D721Med (cell line): ENCODE measurements around the gene BTNL9.

ENCODE experiments used
- DNase-seq: peaks from one replicate; pipeline ENCODE4 v3.0.0; 2011; ENCODE audit warnings: low spot score; ENCODE audit not compliant: insufficient read length
- FAIRE-seq: peaks from 2 replicates; lab custom pipeline; 2011; peaks lifted over from hg19 to GRCh38; lab: Jason Lieb, UNC
- CTCF ChIP-seq: IDR thresholded peaks from 2 replicates; pipeline ENCODE4 v1.5.1; 2012; ENCODE audit warnings: mild to moderate bottlenecking, control low read depth; ENCODE audit not compliant: insufficient read depth; ENCODE audit errors: missing control alignments

The BTNL9 gene

DNA sequence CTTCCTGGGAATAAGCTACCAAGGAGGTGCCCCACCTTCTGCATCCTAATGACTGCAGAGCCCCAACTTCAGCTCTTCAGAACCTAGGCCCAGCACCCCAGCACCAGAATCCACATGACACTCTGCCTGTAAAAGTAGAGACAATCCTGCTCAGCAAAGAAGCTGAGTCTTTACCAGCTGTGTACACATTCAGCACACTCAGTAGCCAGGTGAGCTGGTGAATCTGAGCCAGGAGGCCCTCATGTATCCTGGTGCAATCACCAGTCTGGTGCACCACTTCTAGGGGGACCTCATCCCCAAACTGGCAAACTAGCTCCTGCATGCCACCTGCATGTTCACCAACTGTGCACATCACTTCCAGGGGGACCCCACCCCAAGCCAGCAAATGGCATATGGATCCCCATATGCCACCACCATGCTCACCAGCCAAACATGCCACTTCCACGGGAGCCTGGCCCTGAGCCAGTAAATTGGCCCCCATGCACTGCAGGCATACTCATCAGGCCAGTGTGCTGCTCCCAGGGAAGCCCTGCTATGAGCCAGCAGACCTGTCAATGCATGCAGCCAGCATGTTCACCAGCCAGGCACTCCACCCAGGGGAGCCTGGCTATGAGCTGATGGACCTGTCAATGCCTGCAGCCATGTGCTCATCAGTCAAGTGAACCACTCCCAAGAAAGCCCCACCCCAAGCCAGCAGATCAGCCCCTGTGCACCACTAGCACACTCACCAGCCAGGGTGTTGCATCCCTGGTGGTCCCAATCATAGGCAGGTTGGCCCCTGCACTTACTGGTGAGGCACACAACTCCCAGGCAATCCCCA, 15.6 kb upstream of the BTNL9 start:
- DNase-seq (no peak), FAIRE-seq (no peak)
- no peak for TF ChIP-seq CTCF

DNA sequence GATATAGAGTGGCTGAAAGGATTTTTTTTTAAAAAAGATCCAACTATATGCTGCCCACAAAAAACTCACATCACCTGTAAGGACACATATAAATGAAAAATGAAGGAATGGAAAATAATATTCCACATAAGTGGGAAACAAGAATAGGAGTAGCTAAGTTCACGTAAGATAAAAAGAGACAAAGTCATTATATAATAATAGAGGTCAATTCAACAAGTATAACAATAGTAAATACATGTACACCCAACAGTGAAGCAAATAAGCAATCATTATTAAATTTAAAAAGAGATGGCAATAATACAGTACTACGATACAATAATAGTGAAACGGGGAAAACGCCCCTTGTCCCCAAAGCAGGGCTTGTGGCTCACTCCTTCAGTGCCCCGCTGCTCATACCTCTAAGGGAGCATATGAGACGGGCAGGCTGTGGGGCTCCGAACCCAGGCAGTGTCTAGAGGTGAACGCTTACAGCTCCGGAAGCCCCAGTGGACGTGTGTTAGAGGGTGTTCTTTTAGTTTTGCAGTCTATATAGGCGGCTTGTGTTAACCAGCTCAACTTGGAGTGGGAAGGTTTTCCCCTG, 12.5 kb upstream of the BTNL9 start:
- TF ChIP-seq CTCF, result no peak
- no peak for FAIRE-seq
- DNase-seq, result no peak

- no peak for FAIRE-seq
- TF ChIP-seq CTCF, result no peak
- DNase-seq, result no peak
These were observed 11.8 kb upstream of the BTNL9 start for GRCh38 chr5:181028032-181028819.

DNA sequence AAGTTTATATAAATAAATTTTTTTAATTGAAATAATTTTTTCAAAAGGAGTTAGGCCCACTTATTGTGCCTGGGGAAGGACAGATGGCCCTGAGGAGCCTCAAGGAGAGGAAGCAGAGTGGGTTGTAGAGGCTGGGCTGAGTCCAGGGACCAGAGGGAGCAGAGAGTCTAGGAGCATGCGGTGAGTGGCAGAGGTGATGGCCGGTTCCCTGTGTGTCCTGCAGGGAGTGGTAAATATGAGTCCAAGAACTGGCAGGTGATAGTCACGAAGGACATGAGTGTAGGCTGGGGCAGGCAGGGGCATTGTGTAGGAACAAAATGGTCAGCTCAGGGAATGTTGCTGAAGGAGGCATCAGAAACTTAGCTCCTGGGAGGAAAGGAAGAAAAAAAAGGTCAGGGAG, 8.3 kb upstream of the BTNL9 start:
- no peak for FAIRE-seq
- no peak for TF ChIP-seq CTCF
- no peak for DNase-seq

- FAIRE-seq (no peak), DNase-seq (no peak)
- TF ChIP-seq CTCF, result no peak
These were observed 3.9 kb upstream of the BTNL9 start for GRCh38 chr5:181035991-181036815.

GRCh38 chr5:181036816-181037364, 3.2 kb upstream of the BTNL9 start:
- DNase-seq, result no peak
- FAIRE-seq, result no peak
- TF ChIP-seq CTCF, result no peak
